Dermis microvascular lymphatic vessel endothelial cell (primary cell): ENCODE data around the gene SSU72. TPM values are rescaled to one million over a fixed set of nuclear protein-coding genes. Genes with fewer than 3 reads are reported as not detected.
"Not testable (repeated sequence)": the region's sequence is repeated elsewhere in the genome, so short reads cannot be mapped to it uniquely, and the experiment has no call there.

ENCODE experiments used
- DNase-seq, 2 donors: peaks; one replicate each; pipeline versions ENCODE4 v3.0.0 to v3.0.0-alpha.2; 2010; ENCODE audit warnings: low read depth in 2 of 2
- total RNA-seq: library from RNA; depleted of rRNA; stranded (reverse); fragments of >200 nt; gene quantifications from 2 replicates; pipeline ENCODE4 v1.2.1, GENCODE V29; 2014

The SSU72 gene
- total RNA-seq, 1 donor from 2014 or later, result 48.9 TPM

GRCh38 chr1:1561801-1562470 is 12.7 kb downstream of the SSU72 start:
- DNase-seq, result no peak

- no peak for DNase-seq
Observed at GRCh38 chr1:1560178-1560577, 14.5 kb downstream of the SSU72 start.

- DNase-seq, result no peak
Observed at GRCh38 chr1:1559066-1559465, 15.6 kb downstream of the SSU72 start.

GRCh38 chr1:1558591-1558990 is 16.1 kb downstream of the SSU72 start:
- DNase-seq, result no peak

- DNase-seq, result not testable (repeated sequence)
Observed at GRCh38 chr1:1557688-1558087, 17.0 kb downstream of the SSU72 start.

- not testable (repeated sequence) for DNase-seq
Observed at GRCh38 chr1:1556961-1557360, 17.7 kb downstream of the SSU72 start.

- no peak for DNase-seq
Observed at GRCh38 chr1:1556505-1556904, 18.2 kb downstream of the SSU72 start.

GRCh38 chr1:1554926-1555915 is 19.4 kb downstream of the SSU72 start:
- DNase-seq, result peak in 1 of 2 donors; percentile 71

GRCh38 chr1:1554550-1554925 is 20.1 kb downstream of the SSU72 start:
- no peak for DNase-seq

GRCh38 chr1:1553821-1554494 is 20.7 kb downstream of the SSU72 start:
- no peak for DNase-seq

GRCh38 chr1:1552263-1552639 is 22.4 kb downstream of the SSU72 start:
- DNase-seq, result no peak

- no peak for DNase-seq
Observed at GRCh38 chr1:1551524-1552262, 23.0 kb downstream of the SSU72 start.

- DNase-seq, result no peak
Observed at GRCh38 chr1:1550591-1551432, 23.9 kb downstream of the SSU72 start.

GRCh38 chr1:1550087-1550486 is 24.6 kb downstream of the SSU72 start:
- no peak for DNase-seq

GRCh38 chr1:1548591-1548990 is 26.1 kb downstream of the SSU72 start:
- no peak for DNase-seq

- DNase-seq, result no peak
Observed at GRCh38 chr1:1547476-1547875, 27.2 kb downstream of the SSU72 start.

GRCh38 chr1:1547011-1547410 is 27.7 kb downstream of the SSU72 start:
- DNase-seq, result no peak

- DNase-seq, result no peak
Observed at GRCh38 chr1:1545946-1546737, 28.5 kb downstream of the SSU72 start.

- DNase-seq, result no peak
Observed at GRCh38 chr1:1544544-1544943, 30.1 kb downstream of the SSU72 start.

- no peak for DNase-seq
Observed at GRCh38 chr1:1543706-1544099, 31.0 kb downstream of the SSU72 start.
